HG03095 (cell line): ENCODE data around the gene ZFYVE27.

ENCODE experiments used
- ATAC-seq: cut with Tn5 transposase; IDR thresholded peaks from one replicate; pipeline ENCODE4 v1.9.1; 2021; ENCODE audit warnings: moderate library complexity; ENCODE audit not compliant: unreplicated experiment

The ZFYVE27 gene

DNA sequence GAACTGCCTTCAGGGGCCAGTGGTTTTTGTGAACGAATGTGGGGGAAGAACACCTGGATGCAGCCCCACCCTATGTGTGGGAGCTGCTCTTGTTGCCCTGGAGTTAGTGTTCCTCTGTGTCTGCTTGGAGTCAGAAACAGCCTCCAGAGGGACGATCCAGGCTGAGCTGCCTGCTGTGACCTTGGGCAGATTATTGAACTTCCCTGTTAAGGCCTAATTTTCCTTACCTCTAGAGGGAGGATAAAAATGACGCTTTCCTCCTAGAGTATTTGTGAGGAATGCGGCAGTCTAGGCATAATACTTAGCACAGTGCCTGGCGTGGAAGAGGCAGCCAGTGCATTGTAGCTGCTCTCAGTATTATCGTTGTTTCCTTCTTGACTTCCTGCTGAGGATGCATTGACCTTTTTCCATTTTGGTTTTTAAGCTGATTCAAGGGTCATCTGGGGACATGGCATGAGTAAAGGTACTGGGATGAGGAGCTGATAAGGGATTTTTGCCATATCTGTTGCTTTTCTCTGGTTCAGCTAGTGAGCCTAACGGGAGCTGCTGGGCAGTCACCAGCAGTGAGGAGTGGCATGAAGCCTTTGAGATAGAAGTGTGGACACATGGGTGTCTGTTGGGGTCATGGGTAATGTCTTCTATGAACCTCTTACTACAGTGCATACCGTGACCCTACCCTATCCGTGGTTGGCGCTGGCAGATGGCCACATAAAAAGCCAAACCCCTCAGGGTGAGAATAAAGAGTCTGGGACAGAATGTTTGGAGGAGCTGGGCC, 6.4 kb downstream of the ZFYVE27 start:
- no peak for ATAC-seq

DNA sequence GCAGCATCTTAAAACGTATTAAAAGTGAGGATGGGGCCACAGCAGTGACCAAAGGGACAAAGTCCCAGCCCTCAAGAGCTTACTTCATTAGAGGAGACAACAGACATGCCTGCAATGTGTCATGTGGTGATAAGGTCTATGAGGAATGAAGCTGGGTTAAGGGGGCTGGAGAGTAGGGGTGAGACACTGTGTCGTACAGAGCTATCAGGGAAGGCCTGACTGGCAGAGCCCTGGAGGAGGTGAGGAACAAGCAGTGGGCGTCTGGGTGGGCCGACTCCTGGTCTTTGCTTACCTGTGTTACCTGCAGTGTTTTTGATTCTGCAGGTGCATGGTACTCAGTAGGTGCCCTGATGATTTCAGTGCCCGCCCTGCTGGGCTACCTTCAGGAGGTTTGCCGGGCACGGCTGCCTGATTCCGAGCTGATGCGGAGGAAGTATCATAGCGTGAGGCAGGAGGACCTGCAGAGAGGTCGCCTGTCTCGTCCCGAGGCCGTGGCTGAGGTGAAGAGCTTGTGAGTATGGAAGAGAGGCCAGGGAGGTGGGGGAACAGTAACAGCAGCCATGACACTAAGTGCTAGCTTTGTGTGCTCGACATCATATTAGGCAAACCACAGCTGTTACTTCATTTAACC, 7.6 kb downstream of the ZFYVE27 start:
- no peak for ATAC-seq

DNA sequence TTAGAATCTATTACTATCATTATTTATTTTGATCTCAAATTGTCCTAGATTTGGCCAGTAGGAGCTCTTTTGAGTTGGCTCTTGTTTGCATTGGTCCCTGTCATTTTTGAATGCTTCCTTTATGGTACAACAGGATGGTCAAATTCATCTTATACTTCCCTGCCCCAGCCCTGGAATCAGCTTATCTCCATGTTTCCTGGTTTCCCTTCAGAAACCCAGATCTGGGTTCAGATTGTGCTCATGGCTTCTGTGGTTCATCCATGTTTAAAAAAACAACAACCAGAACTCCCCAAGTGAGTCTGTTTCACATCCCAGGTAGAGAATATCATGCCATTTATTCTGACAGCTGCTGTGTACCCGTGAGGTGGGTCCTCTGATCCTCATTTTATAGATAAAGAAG, 10.6 kb downstream of the ZFYVE27 start:
- ATAC-seq, result no peak

DNA sequence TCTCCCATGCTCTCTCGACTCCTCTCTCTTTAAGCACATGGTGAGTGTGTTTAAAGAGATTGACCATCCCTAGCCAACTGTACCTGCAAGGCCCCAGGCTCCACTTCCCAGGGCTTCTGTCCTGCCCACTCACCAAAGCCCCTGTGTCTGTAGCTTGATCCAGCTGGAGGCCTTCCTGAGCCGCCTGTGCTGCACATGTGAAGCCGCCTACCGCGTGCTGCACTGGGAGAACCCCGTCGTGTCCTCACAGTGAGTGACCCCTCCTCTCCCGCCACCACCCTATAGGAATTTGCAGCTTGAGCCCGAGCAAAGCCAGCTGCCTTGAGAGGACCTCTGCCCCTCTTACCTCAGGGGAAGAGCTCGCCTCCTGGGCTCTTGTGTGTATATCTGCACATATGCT, 11.2 kb downstream of the ZFYVE27 start:
- no peak for ATAC-seq

DNA sequence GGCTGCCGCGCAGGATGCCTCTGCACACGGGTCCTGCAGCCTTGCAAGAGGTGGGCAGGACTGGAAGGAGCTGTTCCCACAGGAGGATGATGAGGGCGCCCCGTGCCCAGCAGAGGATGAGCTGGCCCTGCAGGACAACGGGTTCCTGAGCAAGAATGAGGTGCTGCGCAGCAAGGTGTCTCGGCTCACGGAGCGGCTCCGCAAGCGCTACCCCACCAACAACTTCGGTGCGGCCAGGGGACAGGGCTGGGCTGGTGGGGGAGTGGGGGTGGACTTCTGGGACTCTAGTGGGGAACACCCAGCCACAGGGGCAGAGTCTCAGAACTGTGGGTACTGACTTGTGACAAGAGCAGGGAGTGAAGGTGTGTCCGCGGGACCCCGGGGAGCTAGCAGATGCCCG, 16.0 kb downstream of the ZFYVE27 start:
- ATAC-seq, result no peak

DNA sequence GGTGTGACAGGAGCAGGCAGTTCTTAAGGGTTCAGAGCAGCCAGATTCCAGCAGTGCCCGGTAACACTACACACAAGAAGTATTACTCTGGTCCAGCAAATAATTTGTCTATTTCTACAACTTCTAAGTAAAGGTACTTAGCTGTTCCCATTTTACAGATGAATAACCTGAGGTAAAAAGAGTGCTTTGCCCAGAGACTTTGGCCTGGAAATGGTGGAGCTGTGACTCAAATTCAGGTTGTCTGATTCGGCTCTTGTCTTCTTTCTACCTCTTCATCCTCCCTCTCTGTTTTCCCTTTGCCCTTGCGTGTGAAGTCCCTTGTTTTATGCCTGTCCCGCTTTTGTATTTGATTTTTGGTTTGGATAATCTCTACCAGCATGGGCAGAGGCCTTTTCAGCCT, 17.8 kb downstream of the ZFYVE27 start:
- ATAC-seq, result no peak

DNA sequence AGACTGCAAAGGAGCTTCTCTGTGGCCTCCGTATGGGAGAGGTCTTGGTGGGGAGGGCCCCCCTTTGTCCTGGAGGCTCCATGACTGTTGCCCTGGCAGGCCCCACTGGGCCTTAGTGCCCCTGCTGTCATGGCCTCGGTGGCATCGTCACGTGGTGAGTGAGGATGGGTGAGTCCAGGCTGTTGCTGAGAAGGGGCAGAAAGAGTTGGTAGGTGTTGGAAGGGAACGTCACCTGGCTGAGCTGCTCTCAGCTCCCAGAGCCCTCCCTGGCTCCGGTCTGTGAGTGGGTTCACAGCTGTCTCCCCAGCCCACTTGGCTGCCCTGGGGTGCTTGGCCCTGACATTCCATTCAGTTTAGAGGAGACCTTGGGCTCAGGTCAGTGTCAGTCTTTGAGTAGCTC, 18.8 kb downstream of the ZFYVE27 start:
- ATAC-seq, result no peak

DNA sequence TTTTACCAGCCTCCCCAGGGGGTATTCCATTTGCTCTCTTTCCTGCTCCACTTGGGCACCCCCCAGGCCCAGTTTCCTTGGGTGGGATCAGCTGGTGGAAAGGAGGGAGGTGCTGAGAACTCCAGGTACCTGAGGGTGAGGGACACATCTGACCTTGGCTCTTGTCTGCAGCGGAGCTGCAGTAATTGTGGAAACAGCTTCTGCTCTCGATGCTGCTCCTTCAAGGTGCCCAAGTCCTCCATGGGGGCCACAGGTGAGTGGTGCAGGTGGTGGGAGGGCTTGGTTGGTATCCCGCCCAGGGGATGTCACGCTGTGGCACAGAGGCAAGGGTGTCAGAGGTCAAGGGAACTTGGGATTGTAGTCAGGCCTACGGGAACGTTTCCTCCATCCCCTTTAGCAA, 20.5 kb downstream of the ZFYVE27 start:
- ATAC-seq, result no peak

DNA sequence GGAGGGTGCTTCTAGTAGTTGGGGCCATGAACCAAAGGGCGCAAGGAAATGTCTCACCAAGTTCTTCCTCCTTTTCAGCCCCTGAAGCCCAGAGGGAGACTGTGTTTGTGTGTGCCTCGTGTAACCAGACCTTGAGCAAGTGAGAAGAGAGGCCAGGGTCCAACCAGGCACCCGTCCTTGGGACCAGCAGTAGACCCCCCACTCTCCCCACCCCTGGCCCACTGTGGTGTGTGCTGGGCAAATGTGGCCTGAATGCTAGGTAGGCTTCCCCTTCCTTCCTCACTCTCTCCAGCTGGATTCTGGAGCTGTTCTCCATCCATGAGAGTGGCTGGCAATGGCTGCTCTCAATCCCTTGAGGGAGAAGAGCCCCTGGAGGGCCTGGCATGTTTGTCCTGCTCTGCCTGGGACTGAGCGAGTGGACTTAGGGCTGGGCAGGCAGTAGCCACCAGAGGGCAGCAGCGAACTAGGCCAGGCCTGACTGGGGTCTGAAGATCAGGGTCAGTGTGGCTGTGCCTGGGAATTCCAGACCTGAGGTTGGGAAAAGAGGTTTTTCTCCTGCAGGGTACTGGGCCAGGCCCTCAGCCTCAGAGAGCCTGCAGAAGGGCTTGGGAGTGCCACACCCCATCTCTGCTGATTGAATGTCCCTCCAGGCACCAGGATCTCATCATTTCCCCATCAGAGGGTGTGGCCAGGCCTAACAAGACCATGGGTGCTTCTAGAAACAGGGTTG, 22.4 kb downstream of the ZFYVE27 start:
- no peak for ATAC-seq

DNA sequence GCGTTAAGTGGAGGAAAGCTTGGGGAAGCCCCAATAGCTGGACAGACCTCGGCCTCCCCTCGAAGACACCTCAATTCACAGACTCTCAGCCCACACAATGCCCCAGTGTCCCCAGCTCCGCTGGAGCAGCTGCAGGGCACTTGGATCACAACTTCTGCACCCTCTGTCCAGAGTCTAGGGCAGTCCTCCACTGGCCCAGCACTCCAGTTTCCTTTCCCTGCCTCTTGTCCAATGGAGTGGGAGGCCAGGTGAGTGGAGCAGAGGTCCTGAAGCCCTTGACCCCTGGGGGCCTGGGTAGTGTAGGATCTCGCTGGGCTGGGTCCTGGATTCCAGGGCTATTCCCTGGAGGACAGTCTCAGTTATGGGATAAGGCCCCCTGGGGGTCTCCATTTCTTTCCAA, 23.0 kb downstream of the ZFYVE27 start:
- ATAC-seq, result no peak

DNA sequence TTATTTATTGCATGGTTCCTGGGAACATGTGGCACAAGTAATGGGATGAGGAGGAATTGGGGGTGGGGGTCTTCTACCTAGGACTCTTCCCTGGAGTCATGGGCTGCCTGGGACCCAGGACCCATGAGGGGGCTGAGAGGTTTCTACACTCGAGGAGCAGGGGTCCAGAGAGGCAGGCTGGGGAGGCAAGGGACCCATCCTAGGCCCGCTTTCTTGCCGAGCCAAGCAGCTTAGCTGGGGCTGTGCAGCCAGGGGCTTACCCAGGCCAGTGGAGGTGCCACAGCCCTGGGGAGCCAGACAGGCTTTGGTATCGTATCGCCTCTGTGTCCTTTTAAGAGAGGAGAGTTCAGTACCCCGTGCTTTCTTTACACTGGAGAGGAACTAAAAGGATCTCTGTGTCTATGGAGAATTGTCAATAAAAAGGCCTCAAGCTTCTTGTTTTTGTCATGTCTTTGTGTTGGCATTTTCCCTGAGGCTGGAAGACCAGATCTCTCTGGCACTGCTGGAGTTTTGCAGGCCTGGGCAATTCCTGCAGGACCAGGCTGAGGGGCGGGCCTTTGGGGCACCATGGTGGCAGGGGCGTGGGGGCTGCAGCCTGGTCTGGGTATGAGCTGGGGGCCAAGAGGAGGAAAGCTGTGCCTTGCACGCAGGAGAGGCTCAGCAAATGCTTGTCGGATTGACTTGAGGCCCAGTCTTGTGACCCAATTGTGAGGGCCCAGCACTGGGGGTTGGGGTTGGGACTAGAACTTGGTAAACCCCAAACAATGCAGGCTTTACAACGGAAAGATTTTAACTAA, 23.7 kb downstream of the ZFYVE27 start:
- ATAC-seq, result no peak

DNA sequence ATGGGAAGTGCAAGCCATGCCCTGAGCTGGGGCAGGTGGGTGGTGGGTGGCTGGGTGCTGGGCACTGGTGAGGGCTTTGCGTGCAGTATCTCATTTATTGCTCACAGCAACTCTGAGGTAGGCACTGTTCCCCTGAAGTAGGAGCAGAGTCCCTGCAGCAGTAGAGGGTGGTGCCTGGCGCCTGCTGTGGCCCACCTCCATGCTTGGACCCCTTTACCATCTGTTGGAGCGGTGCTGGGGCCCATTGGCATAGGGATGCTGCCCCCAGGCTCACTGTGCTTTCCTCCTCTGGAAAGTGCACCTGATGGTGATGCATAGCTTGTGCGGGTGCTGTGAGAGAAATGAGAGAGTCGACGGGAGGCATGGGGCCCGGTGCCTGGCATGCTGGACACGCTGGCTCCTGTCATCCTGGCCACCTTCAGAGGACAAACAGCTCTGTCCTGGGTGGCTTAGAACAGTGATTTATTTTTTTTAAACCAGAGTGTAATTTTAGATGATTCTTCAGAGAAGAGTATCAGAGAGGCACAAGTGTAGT, 24.5 kb downstream of the ZFYVE27 start:
- ATAC-seq, result no peak

DNA sequence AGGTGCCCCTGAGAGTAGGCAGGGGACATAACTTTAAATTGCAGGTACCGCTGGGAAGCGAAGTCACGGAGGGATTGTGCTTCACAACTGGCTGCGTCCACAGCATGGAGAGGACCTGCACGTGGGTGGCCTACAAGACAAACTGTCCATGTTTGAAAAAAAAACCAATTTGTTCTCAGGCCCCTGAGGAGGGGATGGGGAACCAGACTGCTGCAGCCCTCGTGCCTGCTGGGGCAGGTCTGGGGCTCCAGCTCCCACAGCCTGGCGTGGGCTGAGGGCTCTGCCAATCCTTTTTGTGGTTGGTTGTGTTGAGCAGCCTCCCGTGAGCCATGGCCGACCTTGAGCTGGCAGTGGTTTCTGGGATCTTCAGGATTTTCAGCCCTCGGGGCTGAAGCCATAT, 25.1 kb downstream of the ZFYVE27 start:
- ATAC-seq, result no peak

DNA sequence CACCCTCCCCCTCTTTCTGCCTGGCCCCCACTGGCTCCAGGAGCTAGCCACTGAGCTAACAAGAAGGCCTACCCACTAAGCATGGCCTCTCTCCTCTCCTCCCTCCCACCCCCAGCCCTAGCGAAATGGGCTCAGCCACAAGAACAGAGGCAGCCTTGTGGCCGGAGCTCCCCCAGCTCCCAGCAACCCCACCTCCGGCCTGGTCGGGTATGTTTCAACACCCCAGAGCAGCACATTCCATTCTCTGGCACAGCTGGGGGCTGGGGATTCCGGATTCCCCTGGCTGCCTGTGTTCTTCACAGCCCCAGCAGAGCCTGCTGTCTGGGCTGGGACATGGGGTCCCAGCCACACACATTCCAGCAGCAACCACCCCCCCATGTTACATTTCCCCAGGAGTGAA, 25.9 kb downstream of the ZFYVE27 start:
- ATAC-seq, result no peak

DNA sequence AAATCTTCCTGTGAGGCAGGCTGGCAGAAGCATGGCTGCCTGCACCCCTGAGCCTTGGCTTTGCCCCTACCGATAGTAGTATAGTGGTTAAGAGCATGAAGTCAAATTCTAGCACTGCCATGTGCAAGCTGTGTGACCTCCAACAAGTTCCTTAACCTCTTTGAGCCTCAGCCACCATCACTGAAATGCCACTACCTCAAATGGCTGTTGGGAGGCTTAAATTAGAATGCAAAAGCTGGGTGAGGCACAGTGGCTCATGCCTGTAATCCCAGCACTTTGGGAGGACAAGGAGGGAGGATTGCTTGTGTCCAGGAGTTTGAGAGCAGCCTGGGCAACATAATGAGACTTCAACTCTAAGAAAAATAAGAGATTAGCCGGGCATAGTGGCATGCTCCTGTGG, 26.5 kb downstream of the ZFYVE27 start:
- ATAC-seq, result no peak

DNA sequence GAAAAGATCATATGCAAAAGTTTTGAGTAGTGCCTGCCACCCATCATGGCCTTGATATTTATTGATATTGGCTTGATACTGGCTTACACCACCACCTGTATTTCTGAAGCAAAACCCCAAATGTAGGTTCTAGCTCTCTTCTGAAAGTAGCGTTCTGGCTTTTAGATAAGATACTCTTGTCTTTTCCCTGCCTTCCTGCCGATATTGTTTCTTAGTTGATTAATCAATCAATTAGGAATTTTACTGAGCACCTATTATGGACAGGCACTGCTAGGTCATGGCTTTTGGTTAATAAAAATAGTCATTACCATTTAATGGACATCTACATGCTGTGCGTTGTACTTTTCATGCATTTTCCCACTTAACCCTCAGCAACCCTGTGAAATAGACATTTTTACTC, 27.0 kb downstream of the ZFYVE27 start:
- ATAC-seq, result no peak

DNA sequence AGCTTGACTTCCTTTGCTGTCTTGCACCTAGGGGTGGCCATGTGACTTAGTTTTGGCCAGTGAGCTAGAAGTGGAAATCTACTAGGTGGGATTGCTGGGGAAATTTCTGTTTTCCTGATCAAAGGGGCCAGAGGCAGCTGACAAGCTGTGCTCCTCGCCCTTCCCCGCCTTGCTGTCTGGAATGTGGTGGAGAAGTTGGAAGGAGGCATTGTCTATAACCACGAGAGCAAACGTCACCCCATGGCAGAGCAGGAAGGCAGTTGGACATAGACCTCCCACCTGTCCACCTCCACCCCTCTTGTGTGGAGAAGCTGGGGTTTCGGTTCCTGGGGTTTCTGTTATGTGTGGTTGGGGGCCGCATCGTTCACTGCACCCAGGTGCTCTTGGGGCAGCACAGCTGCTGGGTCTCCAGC, 27.6 kb downstream of the ZFYVE27 start:
- no peak for ATAC-seq

DNA sequence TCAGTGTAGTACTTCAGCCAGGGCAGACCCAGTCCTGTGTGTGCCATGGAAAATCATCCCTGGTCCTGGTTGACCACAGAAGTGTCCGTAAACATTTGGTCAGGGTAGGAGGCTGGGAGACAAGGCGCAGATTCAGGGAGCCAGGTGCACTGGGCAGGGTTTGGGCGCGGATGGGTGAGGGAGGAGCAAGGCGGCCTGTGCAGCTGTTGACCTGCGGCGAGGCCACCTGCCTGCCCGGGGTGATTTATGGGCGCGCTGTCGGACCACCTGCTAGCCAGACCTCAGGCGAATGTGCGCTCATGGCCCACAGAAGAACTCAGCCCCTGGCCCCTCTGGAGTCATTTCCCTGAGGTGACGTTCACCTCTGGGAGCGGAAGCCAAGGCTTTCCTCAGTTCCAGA, 28.3 kb downstream of the ZFYVE27 start:
- no peak for ATAC-seq

DNA sequence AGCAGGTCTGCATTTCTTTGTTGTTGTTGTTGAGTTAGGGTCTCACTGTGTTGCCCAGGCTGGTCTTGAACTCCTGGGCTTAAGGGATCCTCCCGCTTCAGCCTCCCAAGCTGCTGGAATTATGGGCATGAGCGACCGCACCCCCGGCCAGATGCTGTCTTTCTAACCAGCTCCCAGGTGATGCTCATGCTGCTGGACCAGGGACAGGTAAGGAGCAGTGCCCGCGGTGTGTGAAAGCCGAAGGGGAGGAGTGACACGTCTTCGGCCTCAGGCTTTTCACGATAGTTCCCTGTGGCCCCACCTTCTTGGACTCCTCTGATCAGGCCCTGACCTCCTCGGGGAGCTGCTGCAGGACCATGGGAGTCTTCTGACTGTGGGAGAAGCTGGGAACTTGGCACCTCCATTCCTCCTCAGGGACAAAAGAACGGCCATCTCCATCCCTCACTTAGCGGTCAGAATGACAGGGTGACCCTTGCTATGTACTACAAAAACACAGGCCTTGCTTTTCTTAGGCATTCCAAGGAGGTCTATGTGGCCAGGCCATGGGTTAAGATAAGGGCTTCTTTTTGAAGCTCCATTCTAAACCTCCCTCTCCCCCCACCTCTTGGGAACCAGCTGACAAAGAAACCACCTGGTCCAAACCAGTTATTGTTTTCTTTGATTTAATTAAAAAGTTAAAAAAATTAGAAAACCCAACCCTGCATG, 29.3 kb downstream of the ZFYVE27 start:
- ATAC-seq, result no peak
